Measurements from ENCODE around the gene CHRM5.

GRCh38 chr15:34039790-34040113, 71.5 kb downstream of the CHRM5 start:
- TF ChIP-seq POLR2A (IDR thresholded peaks at IDR 0.05; ENCODE audit: low read depth, low read length) (no peak), EZH2 (IDR thresholded peaks at IDR 0.05; ENCODE audit: borderline replicate concordance, low read depth, low read length, severe bottlenecking) (no peak), CTCF (IDR thresholded peaks at IDR 0.05; ENCODE audit: extremely low read depth in 1 of 2, insufficient read depth in 1 of 2, low read depth in 1 of 2, low read length in 2 of 2) (no peak), MYC (IDR thresholded peaks at IDR 0.05; ENCODE audit: low read depth, low read length) (no peak), POLR2AphosphoS5 (IDR thresholded peaks at IDR 0.05; ENCODE audit: insufficient read depth, low read depth, low read length) (no peak), FOS (IDR thresholded peaks at IDR 0.05; ENCODE audit: borderline replicate concordance, insufficient read depth, low read length) (no peak), JUN (IDR thresholded peaks at IDR 0.05; ENCODE audit: borderline replicate concordance, insufficient read depth, insufficient read length, low read depth) (no peak), MAX (IDR thresholded peaks at IDR 0.05; ENCODE audit: insufficient read depth, insufficient read length) (no peak), GATA2 (IDR thresholded peaks at IDR 0.05; ENCODE audit: insufficient read depth, insufficient read length, low read depth, low read length) (no peak)

Data from endothelial cell of umbilical vein (primary cell).